Dedifferentiated amniotic fluid mesenchymal stem cell (primary cell): ENCODE data around the gene BRF1.

Source experiments
- DNase-seq: peaks from one replicate; pipeline ENCODE4 v3.0.0-alpha.2; 2016; ENCODE audit errors: extremely low spot score

BRF1 gene

DNA sequence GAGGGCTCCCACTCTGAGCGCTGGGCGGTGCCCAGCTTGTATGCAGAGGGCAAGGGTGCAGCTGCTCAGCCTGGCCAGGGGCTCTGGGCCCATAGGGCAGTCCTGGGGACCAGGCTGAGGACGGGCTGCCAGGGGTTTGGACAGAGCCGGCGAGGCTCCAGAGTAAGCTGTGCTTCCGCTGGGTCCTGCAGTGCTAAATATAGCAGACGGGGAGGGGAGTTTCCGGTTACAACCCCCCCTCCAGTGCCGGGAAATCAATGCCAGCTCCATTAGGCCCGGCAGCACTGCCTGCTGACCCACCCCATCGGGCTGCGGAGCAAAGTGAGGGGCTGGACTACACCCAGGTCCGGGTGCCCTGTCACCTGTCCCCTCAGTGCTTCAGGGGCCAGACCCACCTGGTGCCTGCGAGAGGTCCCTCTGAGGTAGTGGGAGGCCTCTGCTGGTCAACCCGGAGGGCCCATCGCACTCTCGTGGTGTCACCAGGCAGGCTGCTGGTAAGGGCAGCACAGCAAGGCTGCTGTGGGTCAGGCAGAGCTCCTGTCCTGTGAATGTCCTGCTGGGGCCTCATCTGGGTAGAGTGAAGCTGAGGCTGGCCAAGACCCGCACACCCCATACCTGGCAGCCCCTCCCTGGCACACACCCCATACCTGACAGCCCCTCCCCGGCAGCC, 129.7 kb downstream of the BRF1 start:
- DNase-seq: no peak

DNA sequence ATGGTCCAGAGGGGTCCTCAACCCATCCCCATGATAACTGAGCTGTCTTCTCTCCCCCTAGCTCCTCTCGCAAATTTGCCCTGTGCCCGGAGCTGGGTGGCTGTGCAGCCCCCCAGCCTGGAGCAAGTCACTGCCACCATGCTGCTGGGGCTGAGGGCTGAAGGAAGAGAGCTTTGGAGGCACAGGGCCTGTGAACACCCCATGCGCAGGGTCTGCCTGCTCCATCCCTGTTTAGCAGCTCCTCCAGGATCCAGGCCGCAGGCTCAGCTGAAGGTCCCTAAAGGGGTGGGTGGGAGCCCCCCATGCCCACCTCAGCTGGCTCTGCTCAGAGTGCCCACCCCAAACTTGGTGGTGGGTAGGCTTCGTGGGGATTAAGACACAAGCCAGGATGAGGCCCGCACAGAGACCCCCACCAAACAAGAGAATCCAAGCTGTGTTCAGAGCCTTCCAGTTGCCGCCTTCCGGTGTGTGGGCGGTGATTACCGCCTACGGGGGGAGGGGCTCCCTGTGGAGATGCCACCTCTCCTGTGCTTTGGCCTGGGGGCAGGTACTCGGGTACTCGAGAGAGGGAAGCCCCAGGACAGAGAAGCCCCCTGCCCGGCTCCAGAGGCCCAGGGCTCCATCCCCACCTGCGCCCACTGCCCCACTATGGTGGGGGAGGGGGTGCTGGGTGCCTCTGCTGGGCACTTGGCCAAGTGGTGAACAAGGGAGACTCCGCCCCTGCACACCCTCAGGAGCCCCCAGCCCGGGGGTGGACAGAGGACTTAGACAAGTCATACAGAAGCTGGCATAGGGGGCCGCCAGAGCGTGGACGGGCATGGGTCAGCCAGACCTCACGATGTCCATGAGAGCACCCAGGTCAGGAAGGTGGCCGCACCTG, 130.8 kb downstream of the BRF1 start:
- no peak for DNase-seq

DNA sequence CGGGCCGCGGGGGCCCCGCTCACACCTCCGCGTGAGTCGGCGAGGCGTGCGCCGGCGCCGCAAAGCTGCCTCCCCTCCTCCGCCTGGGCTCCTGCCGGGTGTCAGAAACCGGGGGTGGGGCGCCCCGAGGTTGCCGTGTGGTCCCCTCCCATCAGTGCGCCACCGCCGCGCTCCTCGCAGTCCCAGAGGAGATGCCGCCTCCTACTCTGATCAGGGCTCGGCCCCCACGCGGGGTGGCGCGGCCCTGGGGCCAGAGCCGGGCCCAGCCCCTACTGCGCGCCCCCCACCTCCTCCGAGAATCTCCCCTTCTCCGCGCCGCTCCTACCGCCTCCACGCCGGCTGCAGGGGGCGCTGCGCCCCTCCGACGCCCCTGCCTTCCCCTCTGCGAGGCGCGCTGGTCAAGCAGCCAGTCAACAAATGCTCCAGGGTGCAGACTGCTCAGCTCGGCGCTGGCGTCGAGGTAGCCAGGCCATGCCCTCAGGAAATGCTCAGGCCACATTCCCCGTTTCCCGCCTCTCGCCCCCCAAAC, 131.8 kb downstream of the BRF1 start:
- DNase-seq: no peak

DNA sequence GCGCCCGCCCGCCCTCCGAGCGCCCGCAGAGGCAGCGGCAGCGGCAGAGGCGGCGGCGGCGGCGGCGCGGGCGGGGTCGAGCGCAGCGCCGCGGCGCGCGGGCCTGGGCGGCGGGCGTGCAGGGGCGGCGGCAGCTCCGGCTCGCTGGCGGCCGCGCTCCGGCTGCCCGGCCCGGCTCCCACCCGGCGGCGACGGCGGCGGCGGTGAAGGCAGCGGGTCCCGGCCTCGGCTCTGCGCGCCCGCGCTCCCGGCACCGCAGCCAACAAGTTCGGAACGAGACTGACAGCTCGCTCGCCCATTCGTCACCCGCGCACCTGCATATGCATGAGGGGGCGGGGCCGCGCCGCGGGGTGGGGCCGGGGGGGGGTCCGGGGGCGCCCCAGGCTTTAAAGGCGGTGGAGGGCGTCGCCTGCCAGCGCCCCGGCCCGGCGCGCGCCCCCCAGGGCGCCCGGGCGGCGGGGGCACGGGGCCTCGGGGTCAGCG, 132.3 kb downstream of the BRF1 start, which contains the start of gene JAG2:
Gene JAG2, minus strand, starts transcription at position 281 of the 483 bp plus-strand sequence. CDS start 356 bp downstream, outside the sequence.
- no peak for DNase-seq

DNA sequence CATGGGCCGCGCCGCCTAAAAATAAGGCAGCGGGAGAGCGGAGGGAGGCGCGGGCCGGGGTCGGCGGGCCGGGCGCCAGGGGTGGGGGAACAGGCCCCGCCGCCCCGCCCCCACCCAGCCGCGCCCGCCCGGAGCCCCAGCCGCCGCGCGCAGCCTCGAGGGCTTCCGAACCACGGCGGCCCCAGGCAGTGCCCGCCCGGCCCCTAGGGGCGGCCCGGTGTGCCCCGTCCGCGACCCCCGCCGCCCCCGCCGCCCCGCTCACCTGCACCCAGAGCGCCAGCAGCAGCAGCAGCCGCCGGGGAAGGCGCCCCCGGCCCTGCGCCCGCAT, 132.7 kb downstream of the BRF1 start:
- DNase-seq: no peak

DNA sequence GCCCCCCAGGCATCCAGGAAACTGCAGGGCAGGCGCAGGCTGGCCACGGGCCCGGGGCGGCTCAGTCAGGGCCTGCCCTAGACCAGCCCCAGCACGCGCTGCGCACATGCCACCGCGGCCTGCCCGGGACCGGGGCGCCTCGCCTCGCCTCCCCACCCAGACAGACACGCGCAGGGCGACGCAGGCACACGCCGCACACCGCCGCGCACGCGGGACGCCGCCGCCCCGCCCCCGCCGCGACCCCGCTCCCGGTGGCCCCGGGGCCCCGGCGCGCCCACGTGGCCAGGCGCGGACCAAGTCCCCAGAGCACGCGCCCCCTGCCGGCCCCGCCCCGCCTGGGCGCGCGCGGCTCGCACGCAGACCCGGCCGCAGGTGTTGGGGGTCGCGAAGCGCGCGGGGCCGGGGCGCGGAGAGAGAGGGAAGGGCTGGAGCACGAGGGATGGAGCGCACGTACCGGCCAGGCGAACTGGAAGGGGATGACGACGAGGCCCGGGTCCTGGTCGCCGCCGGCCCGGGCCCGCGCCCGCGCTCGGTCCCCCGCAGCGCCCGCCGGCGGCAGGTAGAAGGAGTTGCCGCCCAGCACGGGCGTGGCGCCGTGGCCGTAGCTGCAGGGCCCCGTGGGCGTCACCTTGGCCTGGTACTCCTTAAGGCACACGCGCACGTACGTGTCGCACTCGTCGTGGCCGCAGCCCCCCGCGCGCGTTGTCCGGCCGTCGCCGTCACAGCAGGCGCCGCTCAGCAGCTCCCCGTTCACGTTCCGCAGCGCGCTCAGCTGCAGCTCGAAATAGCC, 133.3 kb downstream of the BRF1 start:
- DNase-seq: no peak

DNA sequence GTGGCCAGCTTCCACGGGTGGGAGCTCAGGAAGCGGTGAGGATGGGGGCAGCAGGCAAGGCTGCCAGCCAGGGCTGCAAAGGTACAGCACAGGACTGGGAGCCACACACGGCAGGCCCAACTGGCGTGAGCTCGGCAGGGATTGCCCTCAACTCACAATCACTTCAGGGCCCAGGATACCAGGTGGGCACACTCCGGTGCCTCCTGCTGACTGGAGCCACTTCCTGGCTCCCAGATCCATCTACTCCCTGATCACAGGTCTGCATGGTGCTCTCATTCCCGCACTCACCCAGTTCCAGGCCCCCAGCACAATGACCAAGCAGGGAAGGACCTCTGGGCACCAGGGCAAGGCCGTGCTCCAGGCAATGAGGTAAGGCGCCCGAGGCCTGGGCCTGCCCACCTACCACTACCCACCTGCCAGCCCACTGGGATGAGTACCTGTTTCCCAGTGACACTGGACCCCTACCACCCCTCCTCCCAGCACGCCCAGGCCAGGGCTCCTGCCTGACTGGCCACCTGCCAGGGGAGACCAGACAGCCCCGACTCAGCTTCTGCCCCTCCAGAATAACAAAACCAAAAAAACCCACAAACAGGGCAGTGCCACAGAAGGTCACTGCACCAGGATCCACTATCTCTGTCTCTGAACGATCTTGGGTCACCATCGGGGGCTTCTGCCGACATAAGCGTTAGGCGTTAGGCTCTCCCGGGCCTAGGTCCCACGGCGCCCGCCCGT, 134.1 kb downstream of the BRF1 start:
- no peak for DNase-seq

DNA sequence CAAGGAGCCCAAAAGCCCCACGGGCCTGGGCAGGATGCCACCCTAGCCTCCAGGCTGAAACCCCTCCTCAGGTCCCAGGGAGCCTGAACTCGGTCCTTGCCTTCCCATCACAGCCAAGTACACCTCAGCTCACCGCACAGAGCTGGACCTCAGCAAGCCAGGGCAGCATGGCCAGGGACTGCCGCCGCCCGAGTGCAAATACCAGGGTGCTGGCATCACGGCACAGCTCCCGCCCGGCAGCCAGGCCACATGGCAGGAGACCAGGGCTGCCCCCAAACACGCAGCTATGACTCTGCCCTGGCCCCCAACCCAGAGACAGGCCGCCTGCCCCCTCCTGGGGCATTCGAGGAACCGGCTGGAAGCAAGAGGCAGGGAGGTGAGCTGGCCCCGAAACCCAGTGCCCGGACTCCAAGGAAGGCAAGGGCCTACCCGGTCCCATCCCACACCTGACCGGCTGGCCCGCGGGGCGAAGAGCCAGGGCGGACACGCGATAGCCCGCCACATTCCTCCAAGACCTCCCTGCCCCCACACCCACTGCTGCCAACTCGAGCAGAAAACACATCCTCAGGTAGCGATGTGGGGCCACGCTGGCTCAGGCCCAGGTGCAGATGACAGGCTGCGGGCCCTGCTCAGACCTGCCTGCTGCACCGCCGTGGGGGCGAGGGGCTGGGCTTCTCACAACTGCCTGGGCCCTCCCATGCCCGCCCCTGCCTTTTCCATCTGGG, 134.9 kb downstream of the BRF1 start:
- DNase-seq: no peak

DNA sequence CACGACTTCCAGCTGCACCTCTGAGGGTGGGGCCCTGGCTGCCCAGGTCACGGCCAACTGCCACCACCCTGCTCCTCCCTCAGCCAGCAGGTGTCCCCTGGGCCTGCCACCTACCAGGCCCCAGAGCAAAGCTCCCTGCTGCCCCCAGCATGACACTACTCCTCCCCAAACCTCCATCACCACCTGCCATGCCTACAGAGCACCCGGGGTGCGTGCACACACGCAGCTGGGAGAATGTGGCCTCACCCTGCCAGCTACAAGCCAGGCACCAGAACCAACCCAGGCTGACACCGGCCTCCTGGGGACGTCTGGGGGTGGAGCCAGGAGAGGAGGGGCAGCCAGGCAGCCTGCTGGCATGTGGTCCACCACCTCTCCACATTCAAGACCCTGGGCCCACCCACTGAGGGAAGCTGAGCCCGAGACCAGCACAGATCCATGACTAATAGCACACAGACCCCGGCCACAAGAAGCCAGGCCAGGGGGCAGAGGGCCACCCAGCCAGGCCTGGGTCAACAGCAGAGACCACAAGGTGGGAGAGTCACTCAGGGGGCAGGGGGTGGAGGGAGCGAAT, 135.6 kb downstream of the BRF1 start:
- no peak for DNase-seq

DNA sequence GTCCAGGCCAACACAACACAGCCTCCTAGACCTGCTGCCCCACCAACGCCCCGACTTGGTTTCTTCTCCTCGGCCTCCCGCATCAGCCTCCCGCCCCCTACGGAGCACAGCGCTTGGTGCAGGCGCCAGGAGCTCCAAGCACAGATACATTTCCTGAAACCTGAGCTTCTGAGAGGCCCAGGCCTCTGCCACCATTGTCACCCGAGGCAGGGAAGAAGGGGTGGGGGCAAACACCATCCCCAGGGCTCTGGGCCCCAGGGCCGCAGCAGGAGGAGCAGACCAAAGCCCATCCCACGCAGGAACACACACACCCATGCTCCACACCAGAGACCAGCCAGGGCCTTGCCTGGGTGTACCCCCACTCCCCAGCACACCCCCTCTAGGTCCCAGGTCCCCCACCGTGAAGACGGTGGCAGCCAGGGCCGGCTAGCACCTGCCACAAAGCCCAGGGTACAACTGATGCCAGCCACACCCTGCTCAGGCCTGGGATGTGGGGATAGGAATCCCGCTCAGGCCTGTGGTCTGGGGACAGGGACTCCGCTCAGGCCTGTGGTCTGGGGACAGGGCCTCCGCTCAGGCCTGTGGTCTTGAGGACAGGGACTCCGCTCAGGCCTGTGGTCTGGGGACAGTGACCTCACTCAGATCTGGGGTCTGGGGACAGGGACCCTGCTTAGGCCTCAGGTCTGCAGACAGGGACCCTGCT, 137.6 kb downstream of the BRF1 start:
- DNase-seq: no peak

DNA sequence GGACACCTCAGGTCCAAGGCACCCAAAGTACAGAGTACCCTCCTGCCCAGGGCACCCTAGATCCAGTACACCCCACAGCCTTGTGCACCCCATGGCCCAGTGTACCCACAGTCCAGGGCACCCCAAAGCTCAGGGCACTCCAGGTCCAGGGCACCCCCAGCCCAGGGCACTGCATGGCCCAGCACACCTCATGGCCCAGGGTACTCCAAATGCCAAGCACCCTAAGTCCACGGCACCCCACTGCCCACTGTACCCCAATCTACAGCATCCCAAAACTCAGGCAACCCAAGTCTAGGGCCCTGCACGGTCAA, 138.2 kb downstream of the BRF1 start:
- no peak for DNase-seq

DNA sequence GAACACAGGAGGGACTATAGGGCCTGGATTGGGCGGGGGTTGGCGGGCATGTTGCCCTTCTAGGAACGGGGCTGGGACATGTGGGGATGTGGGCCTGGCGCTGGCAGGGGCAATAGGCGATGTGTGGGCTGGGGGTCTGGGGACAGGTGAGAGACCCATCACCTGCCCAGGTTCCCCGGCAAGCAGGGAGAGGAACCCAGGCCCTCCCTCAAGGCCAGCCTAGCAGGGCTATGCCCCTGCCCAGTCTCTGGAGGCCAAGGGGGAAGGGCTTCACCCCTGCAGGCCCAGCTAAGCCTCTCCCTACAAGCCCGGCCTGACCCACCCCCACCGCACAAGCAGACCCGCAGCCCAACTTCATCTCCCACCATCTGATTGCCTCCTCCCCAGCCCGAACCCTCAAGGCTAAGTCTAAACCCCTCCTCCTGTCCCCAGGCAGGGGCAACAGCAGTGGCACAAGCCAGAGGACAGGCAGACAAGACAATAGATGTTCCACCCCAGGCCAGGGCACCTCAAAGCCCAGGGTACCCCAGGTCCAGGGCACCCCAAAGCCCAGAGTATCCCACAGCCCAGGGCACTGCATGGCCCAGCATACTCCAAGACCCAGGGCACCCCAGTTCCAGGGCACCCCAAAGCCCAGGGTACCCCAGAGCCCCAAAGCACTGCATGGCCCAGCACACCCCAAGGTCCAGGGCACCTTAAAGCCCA, 138.7 kb downstream of the BRF1 start:
- DNase-seq: peak; percentile 17

DNA sequence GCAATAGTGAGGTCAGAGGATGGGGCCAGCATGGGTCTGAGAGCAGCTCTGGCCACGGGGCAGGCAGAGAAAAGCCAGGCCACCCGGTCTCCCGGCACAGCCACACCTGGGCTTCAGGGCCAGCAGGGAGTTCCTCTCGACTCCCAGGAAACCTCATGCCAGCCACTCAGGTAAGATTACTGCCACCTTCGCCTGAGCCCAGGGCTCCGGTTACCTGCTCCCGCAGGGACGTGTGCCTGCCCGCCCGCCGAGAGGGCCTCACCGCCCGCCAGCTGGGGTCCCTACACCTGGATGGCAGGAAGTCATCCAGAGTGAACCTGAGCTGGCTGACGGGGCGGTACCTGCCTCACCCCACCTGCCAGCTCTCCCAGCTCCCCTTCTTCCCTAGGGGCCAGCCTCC, 139.5 kb downstream of the BRF1 start:
- DNase-seq: no peak

DNA sequence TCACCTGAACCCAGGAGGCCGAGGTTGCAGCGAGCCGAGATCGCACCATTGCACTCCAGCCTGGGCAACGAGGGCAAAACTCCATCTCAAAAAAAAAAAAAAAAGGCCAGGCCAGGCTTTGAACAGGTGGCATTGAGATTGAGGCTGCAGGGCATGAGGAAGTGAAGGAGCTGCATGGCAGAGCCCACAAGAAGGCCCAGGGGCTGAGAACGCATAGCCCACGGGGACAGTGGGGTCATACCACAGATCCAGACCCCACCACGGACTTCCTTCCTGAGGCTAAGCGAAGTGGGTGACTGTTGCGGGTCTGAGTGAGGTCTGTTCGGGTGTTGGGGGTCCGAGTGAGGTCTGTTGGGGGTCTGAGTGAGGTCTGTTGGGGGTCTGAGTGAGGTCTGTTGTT, 140.0 kb downstream of the BRF1 start:
- no peak for DNase-seq

DNA sequence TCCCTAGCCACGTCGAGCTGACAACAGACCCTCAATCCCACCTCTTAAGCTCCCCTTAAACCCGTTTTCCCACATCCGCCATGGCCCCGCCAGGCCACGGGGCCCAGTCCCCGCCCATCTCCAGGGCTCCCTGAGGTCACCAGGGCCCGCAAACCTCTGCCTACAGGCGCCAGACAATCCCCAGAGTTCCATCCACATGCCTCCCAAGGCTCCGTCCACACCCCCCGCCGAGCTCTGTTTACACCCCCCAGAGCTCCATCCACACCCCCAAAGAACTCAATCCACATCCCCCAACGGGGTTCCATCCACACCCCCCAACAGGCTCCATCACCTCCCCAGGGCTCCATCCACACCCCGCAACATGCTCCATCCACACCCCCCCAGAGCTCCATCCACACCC, 141.5 kb downstream of the BRF1 start:
- DNase-seq: no peak
